SK-N-SH treated with all-trans-retinoic acid at 6 μM for 48 hours (cell line): ENCODE measurements around the gene SCNN1B.

Source experiments
- ATAC-seq: fragments of 200-7000 bp; cut with Tn5 transposase; 3 replicates; pipeline ENCODE4 v1.9.1; 2020; ENCODE audit warnings: mild to moderate bottlenecking, moderate library complexity
- ARNTL ChIP-seq: fragments of 450-650 bp; formaldehyde crosslinking; IDR thresholded peaks from 2 replicates; pipeline ENCODE4 v1.5.0; 2020; ENCODE audit warnings: low read depth, mild to moderate bottlenecking, moderate library complexity, borderline replicate concordance
- BACH2 ChIP-seq: fragments of 250-450 bp; sonication (Bioruptor Pico); IDR thresholded peaks from 2 replicates; pipeline ENCODE4 v1.9.0; 2021; ENCODE audit warnings: mild to moderate bottlenecking, borderline replicate concordance
- CSDC2 ChIP-seq: fragments of 250-450 bp; sonication (Bioruptor Pico); IDR thresholded peaks from 2 replicates; pipeline ENCODE4 v1.5.0; 2020; ENCODE audit warnings: mild to moderate bottlenecking, moderate library complexity
- CSRNP3 ChIP-seq: fragments of 250-450 bp; sonication (Bioruptor Pico); IDR thresholded peaks from 2 replicates; pipeline ENCODE4 v1.5.1; 2021; ENCODE audit warnings: mild to moderate bottlenecking, moderate library complexity
- ESRRG ChIP-seq: fragments of 250-450 bp; sonication (Bioruptor Pico); IDR thresholded peaks from 2 replicates; pipeline ENCODE4 v1.6.1; 2021; ENCODE audit warnings: mild to moderate bottlenecking
- GLIS3 ChIP-seq: fragments of 250-450 bp; sonication (Bioruptor Pico); IDR thresholded peaks from 2 replicates; pipeline ENCODE4 v1.5.0; 2020; ENCODE audit warnings: mild to moderate bottlenecking, moderate library complexity
- OSR1 ChIP-seq: fragments of 250-450 bp; sonication (Bioruptor Pico); IDR thresholded peaks from 2 replicates; pipeline ENCODE4 v1.8.0; 2022; ENCODE audit warnings: moderate library complexity, mild to moderate bottlenecking, inconsistent platforms
- PATZ1 ChIP-seq: fragments of 250-450 bp; sonication (Bioruptor Pico); IDR thresholded peaks from 2 replicates; pipeline ENCODE4 v1.8.0; 2020; ENCODE audit warnings: mild to moderate bottlenecking, moderate library complexity, borderline replicate concordance
- POU6F1 ChIP-seq: fragments of 250-450 bp; sonication (Bioruptor Pico); IDR thresholded peaks from 2 replicates; pipeline ENCODE4 v1.8.0; 2021; ENCODE audit warnings: low read depth, mild to moderate bottlenecking, moderate library complexity, borderline replicate concordance
- PPARA ChIP-seq: fragments of 250-450 bp; sonication (Bioruptor Pico); IDR thresholded peaks from 2 replicates; pipeline ENCODE4 v1.5.0; 2020; ENCODE audit warnings: mild to moderate bottlenecking, borderline replicate concordance
- RARB ChIP-seq: fragments of 250-450 bp; sonication (Bioruptor Pico); IDR thresholded peaks from 2 replicates; pipeline ENCODE4 v1.8.0; 2021; ENCODE audit warnings: mild to moderate bottlenecking, moderate library complexity
- SNAI2 ChIP-seq: fragments of 250-450 bp; sonication (Bioruptor Pico); IDR thresholded peaks from 2 replicates; pipeline ENCODE4 v1.5.0; 2020; ENCODE audit warnings: mild to moderate bottlenecking, moderate library complexity
- TCF4 ChIP-seq: fragments of 250-450 bp; sonication (Bioruptor Pico); IDR thresholded peaks from 2 replicates; pipeline ENCODE4 v1.8.0; 2021; ENCODE audit warnings: mild to moderate bottlenecking, moderate library complexity, borderline replicate concordance
- TOX ChIP-seq: fragments of 250-450 bp; sonication (Bioruptor Pico); IDR thresholded peaks from 2 replicates; pipeline ENCODE4 v1.8.0; 2021; ENCODE audit warnings: mild to moderate bottlenecking, moderate library complexity, borderline replicate concordance
- TSHZ2 ChIP-seq: fragments of 250-450 bp; sonication (Bioruptor Pico); IDR thresholded peaks from 2 replicates; pipeline ENCODE4 v1.5.0; 2020; ENCODE audit warnings: mild to moderate bottlenecking, moderate library complexity
- ZC3H10 ChIP-seq: fragments of 250-450 bp; sonication (Bioruptor Pico); IDR thresholded peaks from 2 replicates; pipeline ENCODE4 v1.5.1; 2021; ENCODE audit warnings: mild to moderate bottlenecking, moderate library complexity
- ZFP3 ChIP-seq: fragments of 250-450 bp; sonication (Bioruptor Pico); IDR thresholded peaks from 2 replicates; pipeline ENCODE4 v1.5.0; 2020; ENCODE audit warnings: mild to moderate bottlenecking, moderate library complexity
- ZFP30 ChIP-seq: fragments of 450-650 bp; formaldehyde crosslinking; IDR thresholded peaks from 2 replicates; pipeline ENCODE4 v1.5.0; 2022; ENCODE audit warnings: mild to moderate bottlenecking, moderate library complexity
- ZNF565 ChIP-seq: fragments of 450-650 bp; formaldehyde crosslinking; conservative IDR thresholded peaks from 2 replicates; pipeline ENCODE4 v1.5.0; 2020; ENCODE audit warnings: low read depth, mild to moderate bottlenecking, moderate library complexity
- ZNF8 ChIP-seq: fragments of 450-650 bp; formaldehyde crosslinking; IDR thresholded peaks from 2 replicates; pipeline ENCODE4 v1.5.0; 2020; ENCODE audit warnings: mild to moderate bottlenecking, moderate library complexity
- TF ChIP-seq, protein P1 (sequence below): fragments of 250-450 bp; sonication (Bioruptor Pico); IDR thresholded peaks from 2 replicates; pipeline ENCODE4 v1.5.1; 2020; ENCODE audit warnings: low read depth, mild to moderate bottlenecking, moderate library complexity

The SCNN1B gene

DNA sequence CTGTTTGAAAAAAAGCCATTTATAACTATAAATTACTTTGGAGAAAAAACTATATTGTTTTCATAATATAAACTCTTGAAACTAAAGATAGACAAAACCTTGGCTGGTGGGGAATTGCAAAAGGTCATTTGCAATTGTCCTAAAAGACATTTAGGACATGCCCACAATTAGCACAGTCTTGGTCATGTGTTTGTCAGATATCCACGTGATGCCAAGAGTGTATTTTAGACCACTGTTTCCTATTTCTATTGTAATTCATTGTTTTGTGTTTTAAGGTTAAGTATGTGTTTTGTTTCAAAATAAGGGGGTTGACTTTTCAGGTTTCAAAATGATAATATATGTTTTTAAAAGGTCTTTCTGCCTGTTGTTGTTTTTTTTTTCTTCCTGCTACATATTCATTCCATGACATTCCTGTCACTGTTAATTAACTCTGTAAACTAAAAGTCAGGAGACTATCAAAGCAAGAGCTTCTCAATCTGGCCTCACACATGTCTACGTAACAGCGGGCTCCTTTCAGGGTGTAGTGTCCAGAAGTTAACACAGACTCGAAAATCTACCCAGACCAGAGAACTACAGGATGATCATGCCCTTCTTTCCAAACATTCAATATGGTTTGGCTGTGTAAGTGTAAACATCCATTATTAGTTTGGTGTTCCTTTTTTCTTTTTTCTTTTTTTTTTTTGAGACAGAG is 92.2 kb downstream of the SCNN1B start (continued):
- no peak for TF ChIP-seq CSRNP3 (CRISPR knock-in tag)
- TF ChIP-seq SNAI2: no peak
- TF ChIP-seq BACH2 (CRISPR knock-in tag): no peak
- TF ChIP-seq, all 23 proteins: peak for 0

GRCh38 chr16:23395732-23396131 is 93.6 kb downstream of the SCNN1B start:
- TF ChIP-seq CSDC2 (CRISPR knock-in tag): no peak
- TF ChIP-seq, all 23 proteins: peak for 0
- no peak for ATAC-seq

DNA sequence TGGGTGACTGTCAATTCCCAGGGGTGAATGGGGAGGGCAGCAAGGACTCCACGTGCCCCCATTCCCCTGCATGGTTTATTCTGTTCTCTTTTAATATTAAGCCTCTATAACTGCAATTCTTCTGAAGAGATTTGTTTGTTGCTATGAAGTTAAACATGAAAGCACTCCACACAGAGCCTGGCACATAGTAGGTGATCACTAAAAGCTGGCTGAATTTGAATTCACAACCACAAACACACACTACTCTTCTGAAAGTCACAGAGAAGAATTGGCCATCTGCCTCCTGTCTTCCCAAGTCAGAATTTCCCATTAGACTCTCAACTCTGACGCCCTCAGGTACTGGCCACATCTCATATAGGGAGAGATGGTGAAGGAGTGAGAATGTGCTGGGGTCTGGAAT is 95.4 kb downstream of the SCNN1B start:
- TF ChIP-seq TCF4 (CRISPR knock-in tag): no peak
- TF ChIP-seq TOX (CRISPR knock-in tag): no peak
- no peak for TF ChIP-seq ZC3H10
- no peak for TF ChIP-seq PATZ1
- TF ChIP-seq TSHZ2 (CRISPR knock-in tag): no peak
- TF ChIP-seq CSRNP3 (CRISPR knock-in tag): no peak
- TF ChIP-seq ARNTL (CRISPR knock-in tag): no peak
- TF ChIP-seq RARB (CRISPR knock-in tag): no peak
- no peak for TF ChIP-seq PPARA
- no peak for TF ChIP-seq POU6F1
- TF ChIP-seq ZNF565 (CRISPR knock-in tag): no peak
- TF ChIP-seq ZNF8: no peak
- TF ChIP-seq GLIS3 (CRISPR knock-in tag): no peak
- TF ChIP-seq BACH2 (CRISPR knock-in tag): no peak
- no peak for TF ChIP-seq CSDC2 (CRISPR knock-in tag)
- no peak for TF ChIP-seq ZFP30 (CRISPR knock-in tag)
- TF ChIP-seq ESRRG: no peak
- no peak for TF ChIP-seq ZFP3
- TF ChIP-seq, protein P1, sequence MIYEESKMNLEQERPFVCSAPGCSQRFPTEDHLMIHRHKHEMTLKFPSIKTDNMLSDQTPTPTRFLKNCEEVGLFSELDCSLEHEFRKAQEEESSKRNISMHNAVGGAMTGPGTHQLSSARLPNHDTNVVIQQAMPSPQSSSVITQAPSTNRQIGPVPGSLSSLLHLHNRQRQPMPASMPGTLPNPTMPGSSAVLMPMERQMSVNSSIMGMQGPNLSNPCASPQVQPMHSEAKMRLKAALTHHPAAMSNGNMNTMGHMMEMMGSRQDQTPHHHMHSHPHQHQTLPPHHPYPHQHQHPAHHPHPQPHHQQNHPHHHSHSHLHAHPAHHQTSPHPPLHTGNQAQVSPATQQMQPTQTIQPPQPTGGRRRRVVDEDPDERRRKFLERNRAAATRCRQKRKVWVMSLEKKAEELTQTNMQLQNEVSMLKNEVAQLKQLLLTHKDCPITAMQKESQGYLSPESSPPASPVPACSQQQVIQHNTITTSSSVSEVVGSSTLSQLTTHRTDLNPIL (CRISPR knock-in tag): no peak
- no peak for TF ChIP-seq OSR1
- no peak for ATAC-seq
